ENCODE data around the gene SLC22A1. TPM values are rescaled to one million over a fixed set of nuclear protein-coding genes. Genes with fewer than 3 reads are reported as not detected.
"Not testable (repeated sequence)": the region's sequence is repeated elsewhere in the genome, so short reads cannot be mapped to it uniquely, and the experiment has no call there.

The SLC22A1 gene
- total RNA-seq, 1 donor from 2014 or later: 1.5 TPM

- H3K27ac Mint-ChIP-seq (ENCODE audit: unreplicated experiment): no peak overlapping the region
- no peak for TF ChIP-seq CTCF (IDR thresholded peaks at IDR 0.05)
- no peaks in the 10 kb centered on the region for H3K27me3 Mint-ChIP-seq (ENCODE audit: unreplicated experiment)
- DNase-seq (ENCODE audit: extremely low spot score, unreplicated experiment): no peak
- H3K4me1 Mint-ChIP-seq (ENCODE audit: unreplicated experiment): no peaks in the 10 kb centered on the region
- peaks cover 60% of the 10 kb centered on the region for H3K36me3 Mint-ChIP-seq (ENCODE audit: unreplicated experiment)
- no peaks in the 10 kb centered on the region for H3K9me3 Mint-ChIP-seq (ENCODE audit: unreplicated experiment)
- no peak overlapping the region for H3K4me3 Mint-ChIP-seq (ENCODE audit: unreplicated experiment)
These were observed 32.7 kb upstream of the SLC22A1 start for GRCh38 chr6:160088784-160089533.

GRCh38 chr6:160089534-160089897 is 32.1 kb upstream of the SLC22A1 start:
- TF ChIP-seq CTCF (IDR thresholded peaks at IDR 0.05): no peak
- no peaks in the 10 kb centered on the region for H3K27me3 Mint-ChIP-seq (ENCODE audit: unreplicated experiment)
- no peak overlapping the region for H3K4me3 Mint-ChIP-seq (ENCODE audit: unreplicated experiment)
- peak; percentile 66 for DNase-seq (ENCODE audit: extremely low spot score, unreplicated experiment)
- peaks cover 60% of the 10 kb centered on the region for H3K36me3 Mint-ChIP-seq (ENCODE audit: unreplicated experiment)
- H3K9me3 Mint-ChIP-seq (ENCODE audit: unreplicated experiment): no peaks in the 10 kb centered on the region
- no peaks in the 10 kb centered on the region for H3K4me1 Mint-ChIP-seq (ENCODE audit: unreplicated experiment)
- H3K27ac Mint-ChIP-seq (ENCODE audit: unreplicated experiment): no peak overlapping the region

GRCh38 chr6:160090442-160091239 is 31.0 kb upstream of the SLC22A1 start:
- H3K4me1 Mint-ChIP-seq (ENCODE audit: unreplicated experiment); H3K27me3 Mint-ChIP-seq (ENCODE audit: unreplicated experiment); DNase-seq (ENCODE audit: extremely low spot score, unreplicated experiment); H3K4me3 Mint-ChIP-seq (ENCODE audit: unreplicated experiment); H3K27ac Mint-ChIP-seq (ENCODE audit: unreplicated experiment); H3K9me3 Mint-ChIP-seq (ENCODE audit: unreplicated experiment): not testable (repeated sequence)
- peaks cover 53% of the 10 kb centered on the region for H3K36me3 Mint-ChIP-seq (ENCODE audit: unreplicated experiment)

GRCh38 chr6:160092176-160092575 is 29.4 kb upstream of the SLC22A1 start:
- not testable (repeated sequence) for H3K9me3 Mint-ChIP-seq (ENCODE audit: unreplicated experiment); DNase-seq (ENCODE audit: extremely low spot score, unreplicated experiment); H3K4me1 Mint-ChIP-seq (ENCODE audit: unreplicated experiment); H3K27ac Mint-ChIP-seq (ENCODE audit: unreplicated experiment); H3K4me3 Mint-ChIP-seq (ENCODE audit: unreplicated experiment); H3K27me3 Mint-ChIP-seq (ENCODE audit: unreplicated experiment)
- H3K36me3 Mint-ChIP-seq (ENCODE audit: unreplicated experiment): peaks cover 54% of the 10 kb centered on the region

GRCh38 chr6:160092602-160093001 is 29.0 kb upstream of the SLC22A1 start:
- no peaks in the 10 kb centered on the region for H3K4me1 Mint-ChIP-seq (ENCODE audit: unreplicated experiment)
- H3K4me3 Mint-ChIP-seq (ENCODE audit: unreplicated experiment): no peak overlapping the region
- TF ChIP-seq CTCF (IDR thresholded peaks at IDR 0.05): no peak
- no peak for DNase-seq (ENCODE audit: extremely low spot score, unreplicated experiment)
- H3K36me3 Mint-ChIP-seq (ENCODE audit: unreplicated experiment): peaks cover 57% of the 10 kb centered on the region
- no peaks in the 10 kb centered on the region for H3K27me3 Mint-ChIP-seq (ENCODE audit: unreplicated experiment)
- no peaks in the 10 kb centered on the region for H3K9me3 Mint-ChIP-seq (ENCODE audit: unreplicated experiment)
- no peak overlapping the region for H3K27ac Mint-ChIP-seq (ENCODE audit: unreplicated experiment)

- H3K9me3 Mint-ChIP-seq (ENCODE audit: unreplicated experiment): no peaks in the 10 kb centered on the region
- H3K27me3 Mint-ChIP-seq (ENCODE audit: unreplicated experiment): no peaks in the 10 kb centered on the region
- no peaks in the 10 kb centered on the region for H3K4me1 Mint-ChIP-seq (ENCODE audit: unreplicated experiment)
- H3K4me3 Mint-ChIP-seq (ENCODE audit: unreplicated experiment): no peak overlapping the region
- no peak overlapping the region for H3K27ac Mint-ChIP-seq (ENCODE audit: unreplicated experiment)
- peaks cover 59% of the 10 kb centered on the region for H3K36me3 Mint-ChIP-seq (ENCODE audit: unreplicated experiment)
- TF ChIP-seq CTCF (IDR thresholded peaks at IDR 0.05): no peak
- no peak for DNase-seq (ENCODE audit: extremely low spot score, unreplicated experiment)
These were observed 28.6 kb upstream of the SLC22A1 start for GRCh38 chr6:160093061-160093460.

Data from osteocyte (in vitro differentiated cells).